ENCODE results near the gene RAVER1. TPM values are rescaled to one million over a fixed set of nuclear protein-coding genes. Genes with fewer than 3 reads are reported as not detected.
"Not testable (repeated sequence)": the region's sequence is repeated elsewhere in the genome, so short reads cannot be mapped to it uniquely, and the experiment has no call there.

The RAVER1 gene
- total RNA-seq = 10 to 100 TPM; 87.0 to 87.8 TPM

- H3K4me1 Mint-ChIP-seq = peaks cover 42% of the 10 kb centered on the region
These were observed at the start of gene RAVER1 for GRCh38 chr19:10332965-10333757. TSS of gene RAVER1 (minus strand) at chr19:10333529. CDS start at chr19:10333507, 22 bp downstream.

DNA sequence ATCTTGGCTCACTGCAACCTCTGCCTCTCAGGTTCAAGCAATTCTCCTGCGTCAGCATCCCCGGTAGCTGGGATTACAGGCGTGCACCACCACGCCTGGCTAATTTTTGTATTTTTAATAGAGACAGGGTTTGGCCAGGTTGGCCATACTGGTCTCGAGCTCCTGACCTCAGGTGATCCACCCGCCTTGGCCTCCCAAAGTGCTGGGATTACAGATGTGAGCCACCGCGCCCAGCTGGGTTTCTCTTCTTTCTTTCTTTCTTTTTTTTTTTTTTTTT lies 49.8 kb upstream of the RAVER1 start:
- Mint-ChIP-seq H3K4me1 (peaks cover 21% of the 10 kb centered on the region), H3K36me3 (peaks cover 15% of the 10 kb centered on the region)
- not testable (repeated sequence) for H3K4me3 Mint-ChIP-seq; DNase-seq; ATAC-seq; H3K27ac Mint-ChIP-seq; H3K9me3 Mint-ChIP-seq (ENCODE audit: low read depth); H3K27me3 Mint-ChIP-seq
- CTCF ChIA-PET = interaction anchor here (0.7 to 12.5 kb wide), 5 partner anchors 20 to 183 kb away, joined by 3 to 320 read pairs (median 7); partner anchors contain the start of genes CDC37 and ICAM1

More at GRCh38 chr19:10332965-10333757, at the start of gene RAVER1:
- CTCF ChIA-PET = interaction anchor here (0.6 to 2.2 kb wide), 16 partner anchors 10 to 531 kb away, joined by 3 to 14 read pairs (median 4); partner anchors contain the start of genes CDC37, ICAM1 and TYK2
- DNase-seq (peak; percentile 99), ATAC-seq (peak; percentile 97)
- H3K36me3 Mint-ChIP-seq = peaks cover 35% of the 10 kb centered on the region
- no peaks in the 10 kb centered on the region for H3K9me3 Mint-ChIP-seq (ENCODE audit: low read depth)
- H3K4me3 Mint-ChIP-seq = peak within 1 kb of the TSS; percentile 99
- H3K27me3 Mint-ChIP-seq = no peaks in the 10 kb centered on the region
- H3K27ac Mint-ChIP-seq = peak within 1 kb of the TSS; percentile 94

GRCh38 chr19:10380313-10381102 lies 47.2 kb upstream of the RAVER1 start, which contains the start of gene TYK2:
TSS of gene TYK2 (minus strand) at chr19:10380572. CDS start at chr19:10378406, 2,166 bp downstream.
- CTCF ChIA-PET = interaction anchor here (0.6 to 12.5 kb wide), 15 partner anchors 10 to 282 kb away, joined by 3 to 320 read pairs (median 4); partner anchors contain the start of genes CDC37, ICAM1 and RAVER1
- Mint-ChIP-seq H3K4me1 (peaks cover 21% of the 10 kb centered on the region), H3K27ac (peak within 1 kb of the TSS; percentile 94), H3K36me3 (peaks cover 21% of the 10 kb centered on the region), H3K27me3 (no peaks in the 10 kb centered on the region), H3K4me3 (peak within 1 kb of the TSS; percentile 90), H3K9me3 (ENCODE audit: low read depth) (no peaks in the 10 kb centered on the region)
- DNase-seq = peak; percentile 98
- peak; percentile 97 for ATAC-seq

DNA sequence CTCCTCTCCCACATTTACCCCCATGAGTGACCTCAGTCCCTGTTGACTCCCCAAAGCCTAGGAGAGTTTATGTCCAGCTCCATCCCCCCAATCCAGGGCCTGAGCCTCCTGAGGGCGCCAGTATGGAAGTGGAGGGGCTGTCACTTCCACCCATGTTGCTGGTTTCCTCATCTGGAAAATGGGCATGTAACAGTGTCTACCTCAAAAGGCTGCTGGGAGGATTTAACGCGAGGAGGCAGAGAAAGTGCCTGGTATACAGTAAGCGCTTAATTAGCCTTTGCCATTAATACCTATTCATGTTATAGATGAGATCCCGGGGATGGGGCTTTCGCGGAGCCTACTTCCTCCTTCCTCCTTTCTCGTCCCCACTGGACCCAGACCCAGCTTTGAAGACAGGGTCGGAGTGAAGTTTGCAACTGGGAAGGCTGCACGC lies 46.6 kb upstream of the RAVER1 start:
- no peak for DNase-seq
- ATAC-seq = peak; percentile 2
- Mint-ChIP-seq H3K9me3 (ENCODE audit: low read depth) (no peaks in the 10 kb centered on the region), H3K4me3 (peak overlapping the region; percentile 90), H3K36me3 (peaks cover 23% of the 10 kb centered on the region), H3K27me3 (no peaks in the 10 kb centered on the region), H3K4me1 (peaks cover 23% of the 10 kb centered on the region), H3K27ac (peak overlapping the region; percentile 94)
- CTCF ChIA-PET = interaction anchor here (0.6 to 12.5 kb wide), 14 partner anchors 10 to 281 kb away, joined by 3 to 320 read pairs (median 4); partner anchors contain the start of genes CDC37, ICAM1 and RAVER1

- Mint-ChIP-seq H3K4me1 (peaks cover 23% of the 10 kb centered on the region), H3K27ac (no peak overlapping the region), H3K27me3 (no peaks in the 10 kb centered on the region), H3K9me3 (ENCODE audit: low read depth) (no peaks in the 10 kb centered on the region), H3K4me3 (no peak overlapping the region), H3K36me3 (peaks cover 28% of the 10 kb centered on the region)
- DNase-seq (no peak), ATAC-seq (no peak)
- CTCF ChIA-PET = interaction anchor here (3.4 to 12.5 kb wide), 3 partner anchors 12 to 119 kb away, joined by 16 to 320 read pairs (median 79); partner anchors contain the start of gene ICAM1
These were observed 44.8 kb upstream of the RAVER1 start for GRCh38 chr19:10378124-10378523.

DNA sequence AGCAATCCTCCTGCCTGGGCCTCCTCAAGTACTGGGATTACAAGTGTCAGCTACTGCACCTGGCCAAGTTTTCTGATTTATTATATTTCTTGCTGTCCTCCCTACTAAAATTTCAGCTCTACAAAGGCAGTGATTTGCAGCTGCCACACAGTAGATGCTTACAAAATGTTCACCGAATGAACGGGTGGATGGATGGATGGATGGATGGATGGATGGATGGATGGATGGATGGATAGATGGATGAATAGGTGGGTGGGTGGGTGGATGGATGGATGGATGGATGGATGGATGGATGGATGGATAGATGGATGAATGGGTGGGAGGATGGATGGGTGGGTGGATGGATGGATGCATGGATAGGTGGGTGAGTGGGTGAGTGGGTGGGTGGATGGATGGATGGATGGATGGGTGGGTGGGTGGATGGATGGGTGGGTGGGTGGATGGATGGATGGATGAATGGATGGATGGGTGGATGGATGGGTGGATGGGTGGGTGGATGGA lies 43.9 kb upstream of the RAVER1 start:
- H3K27me3 Mint-ChIP-seq = not testable (repeated sequence)

GRCh38 chr19:10374931-10375330 lies 41.6 kb upstream of the RAVER1 start:
- no peak overlapping the region for H3K4me3 Mint-ChIP-seq
- no peaks in the 10 kb centered on the region for H3K27me3 Mint-ChIP-seq

More for the DNA sequence above, 43.9 kb upstream of the RAVER1 start:
- not testable (repeated sequence) for ATAC-seq; H3K4me3 Mint-ChIP-seq; DNase-seq; H3K9me3 Mint-ChIP-seq (ENCODE audit: low read depth); H3K27ac Mint-ChIP-seq
- H3K36me3 Mint-ChIP-seq = peaks cover 30% of the 10 kb centered on the region
- CTCF ChIA-PET = interaction anchor here (5.6 kb wide), 1 partner anchor 13 kb away, joined by 79 read pairs; no protein-coding TSS in a partner anchor
- peaks cover 23% of the 10 kb centered on the region for H3K4me1 Mint-ChIP-seq

DNA sequence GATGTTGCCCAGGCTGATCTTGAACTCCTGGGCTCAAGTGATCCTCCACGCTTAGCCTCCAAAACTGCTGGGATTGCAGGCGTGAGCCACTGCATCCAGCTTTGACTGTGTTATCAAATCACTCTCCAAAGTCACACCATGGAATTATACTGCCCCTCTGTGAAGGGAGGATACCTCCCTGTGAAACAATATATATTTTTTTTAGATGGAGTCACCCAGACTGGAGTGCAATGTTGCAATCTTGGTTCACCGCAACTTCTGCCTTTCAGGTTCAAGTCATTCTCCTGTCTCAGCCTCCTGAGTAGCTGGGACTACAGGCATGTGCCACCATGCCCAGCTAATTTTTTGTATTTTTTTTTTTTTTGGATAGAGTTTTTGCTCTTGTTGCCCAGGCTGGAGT lies 39.4 kb upstream of the RAVER1 start:
- Mint-ChIP-seq H3K36me3 (peaks cover 30% of the 10 kb centered on the region), H3K27ac (no peak overlapping the region), H3K4me1 (peaks cover 18% of the 10 kb centered on the region), H3K27me3 (no peaks in the 10 kb centered on the region), H3K9me3 (ENCODE audit: low read depth) (no peaks in the 10 kb centered on the region), H3K4me3 (no peak overlapping the region)
- no peak for DNase-seq
- ATAC-seq = no peak
- CTCF ChIA-PET = interaction anchor here (1.4 to 1.7 kb wide), 2 partner anchors 16 to 103 kb away, joined by 4 to 12 read pairs; no protein-coding TSS in a partner anchor

More at GRCh38 chr19:10374931-10375330, 41.6 kb upstream of the RAVER1 start:
- DNase-seq (no peak), ATAC-seq (no peak)
- peaks cover 13% of the 10 kb centered on the region for H3K4me1 Mint-ChIP-seq
- H3K9me3 Mint-ChIP-seq (ENCODE audit: low read depth) = no peaks in the 10 kb centered on the region
- no peak overlapping the region for H3K27ac Mint-ChIP-seq
- CTCF ChIA-PET = interaction anchor here (0.9 to 1.4 kb wide), 3 partner anchors 14 to 116 kb away, joined by 3 to 5 read pairs (median 3); no protein-coding TSS in a partner anchor
- H3K36me3 Mint-ChIP-seq = peaks cover 27% of the 10 kb centered on the region

- H3K4me3 Mint-ChIP-seq = no peak overlapping the region
These were observed 34.9 kb upstream of the RAVER1 start for GRCh38 chr19:10368101-10368803.

DNA sequence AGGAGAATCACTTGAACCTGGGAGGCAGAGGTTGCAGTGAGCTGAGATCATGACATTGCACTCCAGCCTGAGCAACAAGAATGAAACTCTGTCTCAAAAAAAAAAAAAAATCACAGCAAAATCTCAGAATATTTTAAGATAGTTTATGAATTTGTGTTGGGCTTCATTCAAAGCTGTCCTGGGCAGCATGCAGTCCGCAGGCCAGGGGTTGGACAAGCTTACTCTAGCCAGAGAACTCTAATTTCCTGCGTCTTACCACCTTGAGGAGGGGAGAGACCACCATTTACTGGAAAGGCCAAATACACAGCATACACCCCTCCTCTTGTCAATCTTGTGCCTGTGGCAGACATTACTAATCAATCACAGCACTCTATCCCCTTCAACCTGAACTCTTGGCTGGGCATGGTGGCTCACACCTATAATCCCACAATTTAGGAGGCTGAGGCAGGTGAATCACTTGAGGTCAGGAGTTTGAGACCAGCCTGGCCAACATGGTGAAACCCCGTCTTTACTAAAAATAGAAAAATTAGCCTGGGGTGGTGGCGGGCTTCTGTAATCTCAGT lies 33.7 kb upstream of the RAVER1 start:
- H3K27ac Mint-ChIP-seq; ATAC-seq; H3K27me3 Mint-ChIP-seq; DNase-seq; H3K4me3 Mint-ChIP-seq; H3K9me3 Mint-ChIP-seq (ENCODE audit: low read depth): not testable (repeated sequence)
- Mint-ChIP-seq H3K36me3 (peaks cover 34% of the 10 kb centered on the region), H3K4me1 (peaks cover 18% of the 10 kb centered on the region)
- CTCF ChIA-PET = interaction anchor here (0.9 to 1.7 kb wide), 3 partner anchors 22 to 100 kb away, joined by 3 to 6 read pairs (median 4); no protein-coding TSS in a partner anchor

More at GRCh38 chr19:10368101-10368803, 34.9 kb upstream of the RAVER1 start:
- Mint-ChIP-seq H3K27ac (no peak overlapping the region), H3K4me1 (peaks cover 18% of the 10 kb centered on the region), H3K36me3 (peaks cover 33% of the 10 kb centered on the region), H3K9me3 (ENCODE audit: low read depth) (no peaks in the 10 kb centered on the region), H3K27me3 (no peaks in the 10 kb centered on the region)
- CTCF ChIA-PET = interaction anchor here (1.7 kb wide), 1 partner anchor 20 kb away, joined by 6 read pairs; no protein-coding TSS in a partner anchor
- ATAC-seq = peak; percentile 39
- no peak for DNase-seq

- H3K27ac Mint-ChIP-seq = no peak overlapping the region
- DNase-seq = no peak
- peaks cover 18% of the 10 kb centered on the region for H3K4me1 Mint-ChIP-seq
- H3K36me3 Mint-ChIP-seq = peaks cover 38% of the 10 kb centered on the region
- no peak overlapping the region for H3K4me3 Mint-ChIP-seq
- CTCF ChIA-PET = interaction anchor here (1.0 kb wide), 1 partner anchor 25 kb away, joined by 3 read pairs; no protein-coding TSS in a partner anchor
- H3K9me3 Mint-ChIP-seq (ENCODE audit: low read depth) = no peaks in the 10 kb centered on the region
- no peak for ATAC-seq
- H3K27me3 Mint-ChIP-seq = no peaks in the 10 kb centered on the region
These were observed 32.2 kb upstream of the RAVER1 start for GRCh38 chr19:10365518-10365917.

DNA sequence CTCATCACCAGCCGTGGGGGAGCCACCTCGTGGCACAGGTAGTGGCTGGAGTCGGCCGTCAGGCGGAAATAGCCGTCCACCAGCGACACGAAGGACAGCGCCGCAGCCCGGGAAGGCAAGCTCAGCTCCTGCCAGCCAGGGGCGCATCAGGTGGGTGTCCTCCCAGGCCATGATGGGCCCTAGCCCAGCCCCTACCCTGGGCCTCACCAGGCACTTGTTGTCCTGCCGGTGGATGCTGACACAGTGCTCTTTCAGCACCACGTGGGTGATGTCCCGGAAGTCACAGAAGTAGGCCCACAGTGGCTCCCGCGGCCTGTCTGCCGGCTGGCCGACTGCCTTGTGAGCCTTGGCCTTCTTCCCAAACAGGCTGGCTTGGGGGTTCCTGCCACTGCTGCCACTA lies 31.3 kb upstream of the RAVER1 start:
- H3K4me1 Mint-ChIP-seq = peaks cover 18% of the 10 kb centered on the region
- no peaks in the 10 kb centered on the region for H3K9me3 Mint-ChIP-seq (ENCODE audit: low read depth)
- H3K27me3 Mint-ChIP-seq = no peaks in the 10 kb centered on the region
- ATAC-seq (no peak), DNase-seq (no peak)
- CTCF ChIA-PET = no interaction called here
- H3K4me3 Mint-ChIP-seq = no peak overlapping the region
- no peak overlapping the region for H3K27ac Mint-ChIP-seq
- peaks cover 38% of the 10 kb centered on the region for H3K36me3 Mint-ChIP-seq

All from activated CD8-positive, alpha-beta memory T cell treated with anti-CD3 and anti-CD28 coated beads, Interleukin-2, amount 10 ng/mL, durations not matched to agents 7 days and 5 days (primary cell).